ENCODE results near the gene SYT9.

GRCh38 chr11:7222619-7223018 is 29.1 kb upstream of the SYT9 start:
- TF ChIP-seq CTCF (IDR thresholded peaks at IDR 0.05) (no peak), POLR2A (IDR thresholded peaks at IDR 0.05) (no peak)
